GM12864 (cell line): ENCODE results near the gene PPM1D.

ENCODE experiments used
- DNase-seq: peaks from one replicate; pipeline ENCODE4 v3.0.0-alpha.2; 2011; ENCODE audit warnings: low read depth
- H3K4me3 ChIP-seq: 2 replicates; pipeline ENCODE4 v1.5.1; 2011; ENCODE audit warnings: mild to moderate bottlenecking, low read depth, low read length, control low read depth
- CTCF ChIP-seq: IDR thresholded peaks from 2 replicates; pipeline ENCODE4 v1.5.1; 2011; ENCODE audit warnings: low read depth, mild to moderate bottlenecking, moderate library complexity, low read length, control low read depth, inconsistent platforms; ENCODE audit errors: missing control alignments

The PPM1D gene

GRCh38 chr17:60641126-60641525, 41.1 kb downstream of the PPM1D start:
- DNase-seq, result no peak
- no peak for TF ChIP-seq CTCF
- H3K4me3 ChIP-seq, result no peak overlapping the region

- H3K4me3 ChIP-seq, result no peak overlapping the region
- TF ChIP-seq CTCF, result peak; percentile 57
- DNase-seq, result peak; percentile 38
Observed at GRCh38 chr17:60641810-60642220, 41.8 kb downstream of the PPM1D start.

GRCh38 chr17:60645918-60646523, 46.0 kb downstream of the PPM1D start:
- DNase-seq, result no peak
- no peak overlapping the region for H3K4me3 ChIP-seq
- TF ChIP-seq CTCF, result no peak

GRCh38 chr17:60646701-60647100, 46.7 kb downstream of the PPM1D start:
- no peak for DNase-seq
- TF ChIP-seq CTCF, result no peak
- H3K4me3 ChIP-seq, result no peak overlapping the region

GRCh38 chr17:60647705-60648104, 47.7 kb downstream of the PPM1D start:
- no peak overlapping the region for H3K4me3 ChIP-seq
- no peak for TF ChIP-seq CTCF
- no peak for DNase-seq

GRCh38 chr17:60652454-60653247, 52.7 kb downstream of the PPM1D start:
- no peak for TF ChIP-seq CTCF
- no peak overlapping the region for H3K4me3 ChIP-seq
- DNase-seq, result peak; percentile 46

GRCh38 chr17:60653569-60653968, 53.6 kb downstream of the PPM1D start:
- TF ChIP-seq CTCF, result no peak
- DNase-seq, result no peak
- H3K4me3 ChIP-seq, result no peak overlapping the region
